ENCODE measurements around the gene EHMT1.
"Not testable (repeated sequence)": the region's sequence is repeated elsewhere in the genome, so short reads cannot be mapped to it uniquely, and the experiment has no call there.

The EHMT1 gene

GRCh38 chr9:137879566-137880150 is 260.9 kb downstream of the EHMT1 start:
- Mint-ChIP-seq H3K36me3 (ENCODE audit: insufficient read depth) (no peaks in the 10 kb centered on the region), H3K4me3 (peak overlapping the region in 1 of 2 donors; percentile 42), H3K27me3 (peaks cover 41 to 56% of the 10 kb centered on the region in 2 donors), H3K27ac (no peak overlapping the region), H3K9me3 (no peaks in the 10 kb centered on the region), H3K4me1 (ENCODE audit: low read depth in 2 of 2) (no peaks in the 10 kb centered on the region)
- no peak for ATAC-seq (replicated peaks)
- DNase-seq, result no peak

DNA sequence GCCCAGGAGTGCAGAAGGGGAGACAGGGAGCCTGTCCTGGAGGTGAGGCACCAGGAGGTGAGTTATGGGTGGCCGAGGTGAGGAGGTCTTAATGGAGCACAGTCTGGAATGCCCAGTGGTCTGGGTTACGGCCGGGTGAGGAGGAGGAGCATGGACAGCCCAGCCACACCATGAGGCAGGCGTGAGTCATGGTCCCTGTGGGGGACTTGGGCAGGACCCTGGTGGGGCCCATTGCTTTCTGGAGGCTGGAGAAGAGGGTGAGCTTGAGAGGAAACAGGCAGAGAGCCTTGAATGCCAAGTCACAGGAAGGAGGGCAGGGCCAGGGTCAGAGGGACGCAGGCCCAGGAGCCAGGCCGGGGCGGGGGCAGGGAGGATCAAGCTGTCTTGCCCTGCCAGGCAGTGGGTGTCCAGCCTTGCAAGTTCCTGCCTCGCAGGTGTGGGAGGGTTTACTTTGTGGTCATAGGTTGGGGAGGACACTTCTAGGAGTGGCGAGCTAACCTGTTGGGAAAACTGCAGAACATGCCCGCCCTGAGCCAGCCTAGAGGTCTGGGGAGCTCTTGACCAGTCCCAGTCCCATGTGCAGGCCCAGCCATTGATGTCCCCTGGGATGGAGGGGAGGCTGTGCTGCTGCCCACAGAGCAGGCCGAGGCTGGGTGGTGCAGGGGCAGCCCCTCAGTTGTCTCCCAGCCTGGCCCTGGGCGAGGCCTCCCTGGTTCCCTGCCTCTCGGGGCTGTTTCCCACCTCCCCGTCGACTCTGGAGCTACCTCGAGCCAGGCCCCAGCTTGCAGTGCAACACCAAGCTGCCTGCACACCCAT is 261.6 kb downstream of the EHMT1 start:
- Mint-ChIP-seq H3K9me3 (no peaks in the 10 kb centered on the region), H3K4me1 (ENCODE audit: low read depth in 2 of 2) (no peaks in the 10 kb centered on the region), H3K36me3 (ENCODE audit: insufficient read depth) (no peaks in the 10 kb centered on the region), H3K27ac (no peak overlapping the region), H3K4me3 (no peak overlapping the region), H3K27me3 (peaks cover 37 to 49% of the 10 kb centered on the region in 2 donors)
- ATAC-seq (replicated peaks), result no peak
- DNase-seq, result no peak

DNA sequence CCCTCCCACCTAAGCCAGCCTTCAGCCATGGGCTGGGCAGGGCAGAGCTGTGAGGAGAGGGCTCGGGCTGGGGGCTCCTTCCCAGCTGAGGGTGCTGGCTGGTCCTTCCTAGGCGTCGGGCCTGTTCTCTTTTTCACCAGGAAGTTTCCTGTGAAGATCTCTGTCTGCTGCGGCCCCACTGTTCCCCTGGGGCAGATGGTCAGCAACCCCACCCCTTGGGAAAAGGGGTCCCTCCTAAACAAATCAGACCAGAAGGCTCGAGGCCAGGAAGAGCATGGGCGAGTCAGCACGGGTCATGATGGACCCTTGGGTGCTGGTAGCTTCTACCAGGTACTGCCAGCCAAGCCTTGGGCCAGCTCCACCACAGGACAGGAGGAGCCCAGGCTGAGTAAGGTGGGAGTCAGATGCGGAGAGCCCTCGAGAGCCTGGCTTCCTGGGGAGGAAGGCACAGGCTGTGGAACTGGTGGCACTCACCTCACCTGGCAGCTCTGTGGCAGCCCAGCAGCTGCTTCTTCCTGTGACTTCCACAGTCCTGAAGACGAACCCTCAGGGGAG is 262.2 kb downstream of the EHMT1 start:
- DNase-seq (no peak), ATAC-seq (replicated peaks) (no peak)
- no peaks in the 10 kb centered on the region for H3K36me3 Mint-ChIP-seq (ENCODE audit: insufficient read depth)
- H3K4me3 Mint-ChIP-seq, result no peak overlapping the region
- no peaks in the 10 kb centered on the region for H3K9me3 Mint-ChIP-seq
- no peak overlapping the region for H3K27ac Mint-ChIP-seq
- no peaks in the 10 kb centered on the region for H3K4me1 Mint-ChIP-seq (ENCODE audit: low read depth in 2 of 2)
- H3K27me3 Mint-ChIP-seq, result peaks cover 30 to 42% of the 10 kb centered on the region in 2 donors

GRCh38 chr9:137881591-137882505 is 263.0 kb downstream of the EHMT1 start:
- Mint-ChIP-seq H3K9me3 (no peaks in the 10 kb centered on the region), H3K27me3 (peaks cover 28 to 41% of the 10 kb centered on the region in 2 donors), H3K27ac (no peak overlapping the region), H3K4me3 (no peak overlapping the region), H3K36me3 (ENCODE audit: insufficient read depth) (no peaks in the 10 kb centered on the region), H3K4me1 (ENCODE audit: low read depth in 2 of 2) (no peaks in the 10 kb centered on the region)
- DNase-seq (no peak), ATAC-seq (replicated peaks) (no peak)

DNA sequence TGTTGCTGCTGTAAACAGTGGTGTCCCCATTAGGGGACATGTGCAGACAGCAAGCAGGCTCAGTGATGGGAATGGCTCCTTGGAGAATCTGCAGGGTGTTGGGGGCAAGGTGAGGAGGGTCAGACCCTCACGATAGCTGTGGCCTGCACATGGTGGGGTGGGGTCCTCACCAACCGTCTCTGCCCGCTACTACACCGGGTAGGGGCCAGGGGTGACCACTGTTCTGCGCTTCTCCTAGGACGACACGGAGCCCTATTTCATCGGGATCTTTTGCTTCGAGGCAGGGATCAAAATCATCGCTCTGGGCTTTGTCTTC is 263.7 kb downstream of the EHMT1 start:
- no peak for ATAC-seq (replicated peaks)
- no peaks in the 10 kb centered on the region for H3K9me3 Mint-ChIP-seq
- no peak overlapping the region for H3K27ac Mint-ChIP-seq
- H3K27me3 Mint-ChIP-seq, result peaks cover 29 to 42% of the 10 kb centered on the region in 2 donors
- DNase-seq, result no peak
- no peaks in the 10 kb centered on the region for H3K4me1 Mint-ChIP-seq (ENCODE audit: low read depth in 2 of 2)
- no peaks in the 10 kb centered on the region for H3K36me3 Mint-ChIP-seq (ENCODE audit: insufficient read depth)
- no peak overlapping the region for H3K4me3 Mint-ChIP-seq

DNA sequence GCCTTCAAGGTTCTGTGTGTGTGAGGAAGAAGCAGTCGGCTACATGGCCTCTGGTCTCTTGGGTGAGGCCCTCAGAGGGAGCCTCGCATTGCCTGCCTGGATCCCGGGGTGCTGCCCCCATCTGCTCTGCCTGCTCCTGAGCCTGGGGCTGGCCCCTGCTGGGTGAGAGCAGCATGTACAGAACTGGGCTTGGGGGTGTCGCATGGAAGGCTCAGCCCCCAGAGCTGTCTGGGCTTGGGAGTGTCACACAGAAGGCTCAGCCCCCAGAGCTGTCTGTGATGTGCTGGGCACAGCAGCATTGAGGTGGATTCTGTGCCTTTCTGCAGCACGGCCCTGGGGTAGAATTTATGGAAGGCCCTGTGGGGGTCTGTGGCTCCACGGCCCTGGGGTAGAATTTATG is 265.2 kb downstream of the EHMT1 start:
- not testable (repeated sequence) for H3K4me3 Mint-ChIP-seq; H3K27ac Mint-ChIP-seq; ATAC-seq (replicated peaks); H3K4me1 Mint-ChIP-seq (ENCODE audit: low read depth in 2 of 2); DNase-seq; H3K36me3 Mint-ChIP-seq (ENCODE audit: insufficient read depth); H3K9me3 Mint-ChIP-seq
- H3K27me3 Mint-ChIP-seq, result peaks cover 29 to 41% of the 10 kb centered on the region in 2 donors

- H3K36me3 Mint-ChIP-seq (ENCODE audit: insufficient read depth); DNase-seq; H3K4me1 Mint-ChIP-seq (ENCODE audit: low read depth in 2 of 2); H3K4me3 Mint-ChIP-seq; H3K9me3 Mint-ChIP-seq; ATAC-seq (replicated peaks); H3K27ac Mint-ChIP-seq: not testable (repeated sequence)
- H3K27me3 Mint-ChIP-seq, result peaks cover 26 to 35% of the 10 kb centered on the region in 2 donors
Measured at GRCh38 chr9:137884547-137884946, 265.7 kb downstream of the EHMT1 start.

DNA sequence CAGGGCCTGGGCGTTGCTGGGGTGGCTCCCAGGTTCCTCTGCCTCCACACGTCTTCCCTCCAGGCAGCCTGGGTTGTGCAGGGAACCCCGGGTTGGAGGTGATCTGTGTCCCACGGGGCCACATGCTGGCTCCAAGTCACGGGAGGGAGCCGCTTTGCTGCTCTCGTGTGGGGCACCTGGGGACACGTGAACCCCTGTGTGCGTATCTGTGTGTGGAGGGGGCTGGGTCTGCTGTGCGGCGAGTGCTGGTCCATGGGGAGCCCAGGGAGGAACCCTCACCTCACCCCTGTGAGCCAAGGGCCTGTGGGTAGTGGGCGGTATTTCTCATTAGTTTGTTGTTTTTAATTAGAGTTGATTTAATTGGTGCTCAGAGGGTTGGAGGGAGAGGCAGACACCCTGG is 266.3 kb downstream of the EHMT1 start:
- H3K27ac Mint-ChIP-seq, result not testable (repeated sequence)

More for the DNA sequence above, 266.3 kb downstream of the EHMT1 start:
- H3K36me3 Mint-ChIP-seq (ENCODE audit: insufficient read depth); H3K4me3 Mint-ChIP-seq; H3K9me3 Mint-ChIP-seq; DNase-seq; ATAC-seq (replicated peaks); H3K4me1 Mint-ChIP-seq (ENCODE audit: low read depth in 2 of 2): not testable (repeated sequence)
- H3K27me3 Mint-ChIP-seq, result peaks cover 21 to 29% of the 10 kb centered on the region in 2 donors
